Left ventricle myocardium inferior (tissue), 1 donor: ENCODE results near the gene FABP3. TPM values are rescaled to one million over a fixed set of nuclear protein-coding genes. Genes with fewer than 3 reads are reported as not detected.

Source experiments
- DNase-seq: peaks from one replicate; pipeline ENCODE4 v3.0.0-alpha.2; 2020
- H3K27ac ChIP-seq: fragments of 200-600 bp; replicated peaks from 2 replicates; pipeline ENCODE4 v1.8.0; 2021
- H3K27me3 ChIP-seq: fragments of 200-600 bp; 2 replicates; pipeline ENCODE4 v1.8.0; 2021; ENCODE audit warnings: low read depth
- H3K36me3 ChIP-seq: fragments of 200-600 bp; 2 replicates; pipeline ENCODE4 v1.8.0; 2021
- H3K4me1 ChIP-seq: fragments of 200-600 bp; 2 replicates; pipeline ENCODE4 v1.8.0; 2021
- H3K4me3 ChIP-seq: fragments of 200-600 bp; 2 replicates; pipeline ENCODE4 v1.8.0; 2021; ENCODE audit warnings: mild to moderate bottlenecking, moderate library complexity
- H3K9me3 ChIP-seq: fragments of 200-600 bp; replicated peaks from 2 replicates; pipeline ENCODE4 v1.8.0; 2021
- CTCF ChIP-seq: fragments of 200-600 bp; IDR thresholded peaks from 2 replicates; pipeline ENCODE4 v1.8.0; 2021; ENCODE audit warnings: antibody characterized with exemption, mild to moderate bottlenecking, borderline replicate concordance
- intact Hi-C: fragments of 100-400 bp; cut with micrococcal nuclease; formaldehyde crosslinking; loops from one replicate; pipeline ENCODE4 v1.11.0; 2022
- total RNA-seq: library from RNA; stranded (reverse); fragmentation: NEBNext Ultra II Directional; extraction: Animal tissue kit (Norgen Biotek cat#: 25700); gene quantifications from one replicate; pipeline ENCODE4 v1.2.1, GENCODE V29; 2021
- donor health status: DM: no; HTN: yes; CAD: no; lungs with severe emphysema.

The FABP3 gene
- total RNA-seq, 1 donor from 2014 or later = 4,737 TPM

GRCh38 chr1:31407029-31407626 is 34.3 kb upstream of the FABP3 start:
- TF ChIP-seq CTCF = no peak
- Histone ChIP-seq H3K36me3 (no peaks in the 10 kb centered on the region), H3K9me3 (no peaks in the 10 kb centered on the region), H3K4me1 (peaks cover under 1% of the 10 kb centered on the region), H3K4me3 (no peak overlapping the region), H3K27me3 (peaks cover 32% of the 10 kb centered on the region), H3K27ac (no peak overlapping the region)
- DNase-seq = no peak
- intact Hi-C loops = no loop called here

GRCh38 chr1:31405578-31406245 is 32.8 kb upstream of the FABP3 start:
- Histone ChIP-seq H3K4me3 (no peak overlapping the region), H3K27me3 (peaks cover 20% of the 10 kb centered on the region), H3K36me3 (no peaks in the 10 kb centered on the region), H3K4me1 (no peaks in the 10 kb centered on the region), H3K27ac (no peak overlapping the region), H3K9me3 (no peaks in the 10 kb centered on the region)
- no peak for TF ChIP-seq CTCF
- no peak for DNase-seq
- intact Hi-C loops = no loop called here

GRCh38 chr1:31401241-31401640 is 28.4 kb upstream of the FABP3 start:
- intact Hi-C loops = no loop called here
- H3K36me3 ChIP-seq = no peaks in the 10 kb centered on the region
- no peak for TF ChIP-seq CTCF
- no peak overlapping the region for H3K27ac ChIP-seq
- no peaks in the 10 kb centered on the region for H3K27me3 ChIP-seq
- no peaks in the 10 kb centered on the region for H3K4me1 ChIP-seq
- no peaks in the 10 kb centered on the region for H3K9me3 ChIP-seq
- H3K4me3 ChIP-seq = no peak overlapping the region
- no peak for DNase-seq

GRCh38 chr1:31400393-31400792 is 27.5 kb upstream of the FABP3 start:
- no peaks in the 10 kb centered on the region for H3K9me3 ChIP-seq
- no peaks in the 10 kb centered on the region for H3K36me3 ChIP-seq
- H3K27ac ChIP-seq = no peak overlapping the region
- no peak for TF ChIP-seq CTCF
- no peaks in the 10 kb centered on the region for H3K4me1 ChIP-seq
- DNase-seq = no peak
- intact Hi-C loops = no loop called here
- H3K27me3 ChIP-seq = no peaks in the 10 kb centered on the region
- H3K4me3 ChIP-seq = no peak overlapping the region

- Histone ChIP-seq H3K36me3 (no peaks in the 10 kb centered on the region), H3K27ac (no peak overlapping the region), H3K27me3 (no peaks in the 10 kb centered on the region), H3K4me3 (no peak overlapping the region), H3K9me3 (no peaks in the 10 kb centered on the region), H3K4me1 (peaks cover under 1% of the 10 kb centered on the region)
- no peak for DNase-seq
- TF ChIP-seq CTCF = no peak
- intact Hi-C loops = no loop called here
These were observed 27.1 kb upstream of the FABP3 start for GRCh38 chr1:31399976-31400375.
